Neural cell (in vitro differentiated cells): ENCODE measurements around the gene NCAPD3. TPM values are rescaled to one million over a fixed set of nuclear protein-coding genes. Genes with fewer than 3 reads are reported as not detected.

Experiments used
- H2AFZ ChIP-seq: fragments of 200-600, 300-800 bp; sonication (generic), shearing (Covaris generic); 2 replicates; pipeline ENCODE4 v1.6.0; 2014; ENCODE audit warnings: low read depth, mild to moderate bottlenecking, antibody characterized with exemption, low read length, moderate library complexity
- H3F3A ChIP-seq: fragments of 200-600 bp; shearing (Covaris generic); 2 replicates; pipeline ENCODE4 v1.6.1; 2016; ENCODE audit warnings: mild to moderate bottlenecking, moderate library complexity, mixed read lengths, antibody characterized with exemption, low read length; ENCODE audit not compliant: insufficient read depth, poor library complexity, severe bottlenecking
- H3K27ac ChIP-seq: fragments of 200-600, 300-800 bp; sonication (generic), shearing (Covaris generic); 2 replicates; pipeline ENCODE4 v1.5.1; 2014; ENCODE audit warnings: mild to moderate bottlenecking, low read length, moderate library complexity
- H3K27me3 ChIP-seq: fragments of 300-800, 200-600 bp; sonication (generic), shearing (Covaris generic); 2 replicates; pipeline ENCODE4 v1.6.0; 2014; ENCODE audit warnings: mild to moderate bottlenecking, low read depth, low read length, moderate library complexity; ENCODE audit not compliant: insufficient read depth
- H3K36me3 ChIP-seq: fragments of 300-800, 200-600 bp; sonication (generic), shearing (Covaris generic); 2 replicates; pipeline ENCODE4 v1.5.1; 2014; ENCODE audit warnings: mild to moderate bottlenecking, antibody characterized with exemption, low read length, moderate library complexity; ENCODE audit not compliant: insufficient read depth
- H3K4me2 ChIP-seq: fragments of 300-800, 200-600 bp; sonication (generic), shearing (Covaris generic); 2 replicates; pipeline ENCODE4 v1.6.0; 2014; ENCODE audit warnings: mild to moderate bottlenecking, low read length
- H3K4me3 ChIP-seq: fragments of 300-800, 200-600 bp; sonication (generic), shearing (Covaris generic); 2 replicates; pipeline ENCODE4 v1.5.1; 2014; ENCODE audit warnings: mild to moderate bottlenecking, low read length, moderate library complexity
- H3K79me2 ChIP-seq: fragments of 200-600 bp; shearing (Covaris generic); replicated peaks from 2 replicates; pipeline ENCODE4 v1.6.0; 2014; ENCODE audit warnings: mild to moderate bottlenecking, low read length, moderate library complexity; ENCODE audit not compliant: insufficient read depth
- H3K9ac ChIP-seq: fragments of 300-800, 200-600 bp; sonication (generic), shearing (Covaris generic); 2 replicates; pipeline ENCODE4 v1.6.1; 2016; ENCODE audit warnings: mild to moderate bottlenecking, low read length, mixed read lengths
- H3K9me2 ChIP-seq: fragments of 200-600 bp; shearing (Covaris generic); 2 replicates; pipeline ENCODE4 v1.6.1; 2016; ENCODE audit warnings: mild to moderate bottlenecking, low read length, mixed read lengths; ENCODE audit not compliant: insufficient read depth
- H3K9me3 ChIP-seq: fragments of 200-600, 300-800 bp; sonication (generic), shearing (Covaris generic); 2 replicates; pipeline ENCODE4 v1.6.1; 2016; ENCODE audit warnings: mild to moderate bottlenecking, mixed run types, low read length, moderate library complexity, mixed read lengths
- H4K20me1 ChIP-seq: fragments of 200-600 bp; shearing (Covaris generic); 2 replicates; pipeline ENCODE4 v1.6.1; 2016; ENCODE audit warnings: mild to moderate bottlenecking, mixed run types; ENCODE audit not compliant: insufficient read depth
- EP300 ChIP-seq: fragments of 450-650 bp; conservative IDR thresholded peaks from 2 replicates; pipeline ENCODE4 v1.6.1; 2014; ENCODE audit warnings: antibody characterized with exemption, mild to moderate bottlenecking, moderate library complexity; ENCODE audit not compliant: poor library complexity, severe bottlenecking
- EZH2 ChIP-seq: fragments of 200-600, 300-800 bp; shearing (Covaris generic), sonication (generic); IDR thresholded peaks from 2 replicates; pipeline ENCODE4 v1.6.1; 2014; ENCODE audit warnings: antibody characterized with exemption, low read length, borderline replicate concordance, mild to moderate bottlenecking; ENCODE audit not compliant: insufficient read depth, poor library complexity, severe bottlenecking
- MXI1 ChIP-seq: fragments of 450-650 bp; conservative IDR thresholded peaks from 2 replicates; pipeline ENCODE4 v1.6.1; 2014; ENCODE audit warnings: antibody characterized with exemption, mild to moderate bottlenecking; ENCODE audit not compliant: poor library complexity, severe bottlenecking
- POLR2AphosphoS5 ChIP-seq: IDR thresholded peaks from 2 replicates; pipeline ENCODE4 v1.6.1; 2012
- RAD21 ChIP-seq: fragments of 450-650 bp; conservative IDR thresholded peaks from 2 replicates; pipeline ENCODE4 v1.6.1; 2014; ENCODE audit warnings: antibody characterized with exemption, mild to moderate bottlenecking, moderate library complexity
- SMC3 ChIP-seq: fragments of 450-650 bp; conservative IDR thresholded peaks from 2 replicates; pipeline ENCODE4 v1.6.1; 2014; ENCODE audit warnings: antibody characterized with exemption, mild to moderate bottlenecking, moderate library complexity; ENCODE audit not compliant: poor library complexity
- TAF1 ChIP-seq: IDR thresholded peaks from 2 replicates; pipeline ENCODE4 v1.6.1; 2012; ENCODE audit warnings: low read depth
- polyA plus RNA-seq: library from polyadenylated mRNA; depleted of rRNA; stranded (reverse); fragments of >200 nt; gene quantifications from 2 replicates; pipeline ENCODE4 v1.2.3, GENCODE V29; 2014
- TF ChIP-seq, protein P1 (sequence below): IDR thresholded peaks from 2 replicates; pipeline ENCODE4 v1.6.1; 2012; ENCODE audit warnings: borderline replicate concordance
- TF ChIP-seq, protein P2 (sequence below): fragments of 450-650 bp; IDR thresholded peaks from 2 replicates; pipeline ENCODE4 v1.5.1; 2014; ENCODE audit warnings: antibody characterized with exemption, mild to moderate bottlenecking, moderate library complexity; ENCODE audit not compliant: poor library complexity, severe bottlenecking

NCAPD3 gene
- polyA plus RNA-seq, 1 donor from 2014 or later = 11.9 TPM

GRCh38 chr11:134246678-134247077 lies 22.9 kb upstream of the NCAPD3 start:
- Histone ChIP-seq H3K79me2 (no peaks in the 10 kb centered on the region), H2AFZ (no peak overlapping the region), H3K4me2 (no peak overlapping the region), H3K9me2 (no peaks in the 10 kb centered on the region), H3K9me3 (no peaks in the 10 kb centered on the region), H3F3A (no peaks in the 10 kb centered on the region), H3K4me3 (no peak overlapping the region), H3K27me3 (no peaks in the 10 kb centered on the region), H4K20me1 (no peaks in the 10 kb centered on the region), H3K36me3 (peaks cover 16% of the 10 kb centered on the region), H3K27ac (no peak overlapping the region), H3K9ac (no peak overlapping the region)
- TF ChIP-seq EZH2 = no peak
- TF ChIP-seq, protein P1, sequence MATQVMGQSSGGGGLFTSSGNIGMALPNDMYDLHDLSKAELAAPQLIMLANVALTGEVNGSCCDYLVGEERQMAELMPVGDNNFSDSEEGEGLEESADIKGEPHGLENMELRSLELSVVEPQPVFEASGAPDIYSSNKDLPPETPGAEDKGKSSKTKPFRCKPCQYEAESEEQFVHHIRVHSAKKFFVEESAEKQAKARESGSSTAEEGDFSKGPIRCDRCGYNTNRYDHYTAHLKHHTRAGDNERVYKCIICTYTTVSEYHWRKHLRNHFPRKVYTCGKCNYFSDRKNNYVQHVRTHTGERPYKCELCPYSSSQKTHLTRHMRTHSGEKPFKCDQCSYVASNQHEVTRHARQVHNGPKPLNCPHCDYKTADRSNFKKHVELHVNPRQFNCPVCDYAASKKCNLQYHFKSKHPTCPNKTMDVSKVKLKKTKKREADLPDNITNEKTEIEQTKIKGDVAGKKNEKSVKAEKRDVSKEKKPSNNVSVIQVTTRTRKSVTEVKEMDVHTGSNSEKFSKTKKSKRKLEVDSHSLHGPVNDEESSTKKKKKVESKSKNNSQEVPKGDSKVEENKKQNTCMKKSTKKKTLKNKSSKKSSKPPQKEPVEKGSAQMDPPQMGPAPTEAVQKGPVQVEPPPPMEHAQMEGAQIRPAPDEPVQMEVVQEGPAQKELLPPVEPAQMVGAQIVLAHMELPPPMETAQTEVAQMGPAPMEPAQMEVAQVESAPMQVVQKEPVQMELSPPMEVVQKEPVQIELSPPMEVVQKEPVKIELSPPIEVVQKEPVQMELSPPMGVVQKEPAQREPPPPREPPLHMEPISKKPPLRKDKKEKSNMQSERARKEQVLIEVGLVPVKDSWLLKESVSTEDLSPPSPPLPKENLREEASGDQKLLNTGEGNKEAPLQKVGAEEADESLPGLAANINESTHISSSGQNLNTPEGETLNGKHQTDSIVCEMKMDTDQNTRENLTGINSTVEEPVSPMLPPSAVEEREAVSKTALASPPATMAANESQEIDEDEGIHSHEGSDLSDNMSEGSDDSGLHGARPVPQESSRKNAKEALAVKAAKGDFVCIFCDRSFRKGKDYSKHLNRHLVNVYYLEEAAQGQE = no peak
- TF ChIP-seq RAD21 = no peak
- TF ChIP-seq MXI1 = no peak
- TF ChIP-seq POLR2AphosphoS5 = no peak
- no peak for TF ChIP-seq EP300
- TF ChIP-seq, protein P2, sequence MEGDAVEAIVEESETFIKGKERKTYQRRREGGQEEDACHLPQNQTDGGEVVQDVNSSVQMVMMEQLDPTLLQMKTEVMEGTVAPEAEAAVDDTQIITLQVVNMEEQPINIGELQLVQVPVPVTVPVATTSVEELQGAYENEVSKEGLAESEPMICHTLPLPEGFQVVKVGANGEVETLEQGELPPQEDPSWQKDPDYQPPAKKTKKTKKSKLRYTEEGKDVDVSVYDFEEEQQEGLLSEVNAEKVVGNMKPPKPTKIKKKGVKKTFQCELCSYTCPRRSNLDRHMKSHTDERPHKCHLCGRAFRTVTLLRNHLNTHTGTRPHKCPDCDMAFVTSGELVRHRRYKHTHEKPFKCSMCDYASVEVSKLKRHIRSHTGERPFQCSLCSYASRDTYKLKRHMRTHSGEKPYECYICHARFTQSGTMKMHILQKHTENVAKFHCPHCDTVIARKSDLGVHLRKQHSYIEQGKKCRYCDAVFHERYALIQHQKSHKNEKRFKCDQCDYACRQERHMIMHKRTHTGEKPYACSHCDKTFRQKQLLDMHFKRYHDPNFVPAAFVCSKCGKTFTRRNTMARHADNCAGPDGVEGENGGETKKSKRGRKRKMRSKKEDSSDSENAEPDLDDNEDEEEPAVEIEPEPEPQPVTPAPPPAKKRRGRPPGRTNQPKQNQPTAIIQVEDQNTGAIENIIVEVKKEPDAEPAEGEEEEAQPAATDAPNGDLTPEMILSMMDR = no peak
- TF ChIP-seq TAF1 = no peak
- TF ChIP-seq SMC3 = no peak

DNA sequence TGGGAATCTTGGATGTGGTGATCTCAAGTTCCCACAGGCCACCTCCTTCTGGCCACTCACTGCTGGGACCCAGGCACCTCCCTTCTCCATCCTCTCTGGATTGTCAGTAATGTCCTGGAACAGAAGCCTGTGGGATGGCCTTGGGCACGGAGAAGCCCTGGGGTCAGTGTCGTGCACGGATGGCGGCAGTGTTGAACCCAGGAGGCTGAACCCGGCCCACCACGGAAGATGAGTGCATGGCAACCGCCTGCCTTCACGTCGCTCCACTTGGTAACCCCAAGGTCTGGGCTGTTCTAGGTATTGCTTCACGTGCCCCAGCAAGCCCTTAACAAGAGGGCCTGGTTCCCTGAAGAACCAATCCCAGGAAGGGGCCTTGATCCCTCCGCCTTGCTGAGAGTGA lies 22.3 kb upstream of the NCAPD3 start:
- Histone ChIP-seq H3K79me2 (no peaks in the 10 kb centered on the region), H3K36me3 (peaks cover 16% of the 10 kb centered on the region), H2AFZ (no peak overlapping the region), H3K27me3 (no peaks in the 10 kb centered on the region), H3K4me3 (no peak overlapping the region), H3K9me2 (no peaks in the 10 kb centered on the region), H3K9ac (no peak overlapping the region), H3F3A (no peaks in the 10 kb centered on the region), H3K9me3 (no peaks in the 10 kb centered on the region), H3K27ac (no peak overlapping the region), H4K20me1 (no peaks in the 10 kb centered on the region), H3K4me2 (no peak overlapping the region)
- no peak for TF ChIP-seq TAF1
- TF ChIP-seq, protein P2 = no peak
- no peak for TF ChIP-seq RAD21
- no peak for TF ChIP-seq EP300
- no peak for TF ChIP-seq EZH2
- TF ChIP-seq, protein P1 = no peak
- TF ChIP-seq SMC3 = no peak
